NCI-H2081 treated with DMSO at 0.1 percent for 48 hours (cell line): ENCODE data around the gene PIP.
"Not testable (repeated sequence)": the region's sequence is repeated elsewhere in the genome, so short reads cannot be mapped to it uniquely, and the experiment has no call there.

ENCODE experiments used
- DNase-seq: peaks from one replicate; lab custom pipeline; 2025; lab: John Stamatoyannopoulos, UW

PIP gene

GRCh38 chr7:143177374-143178119, 45.7 kb downstream of the PIP start:
- no peak for DNase-seq

GRCh38 chr7:143180771-143181170, 48.9 kb downstream of the PIP start:
- DNase-seq: not testable (repeated sequence)

GRCh38 chr7:143181349-143181748, 49.5 kb downstream of the PIP start:
- no peak for DNase-seq

- DNase-seq: no peak
Measured at GRCh38 chr7:143183024-143183423, 51.1 kb downstream of the PIP start, which contains the start of gene TAS2R39. Gene TAS2R39 (plus strand): TSS chr7:143183419. CDS start chr7:143183419, 0 bp downstream.

DNA sequence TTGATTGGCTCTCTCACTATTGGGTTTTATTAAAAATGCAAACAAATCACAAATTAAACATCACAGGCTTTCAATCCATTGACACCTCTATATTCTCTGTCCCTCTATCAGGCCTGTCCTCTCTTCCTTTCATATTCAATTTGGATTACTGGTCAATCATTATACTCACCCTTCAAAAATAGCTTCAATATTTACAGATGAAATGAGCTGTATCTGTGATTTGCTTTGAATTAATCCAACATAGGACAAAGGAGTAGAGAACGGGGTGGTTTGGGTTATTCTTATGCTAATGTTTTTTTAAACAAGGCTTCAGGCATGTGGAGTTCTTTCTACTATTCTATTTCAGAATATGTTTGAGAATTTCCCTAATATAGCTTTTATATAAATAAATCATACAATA, 53.7 kb downstream of the PIP start:
- no peak for DNase-seq

- DNase-seq: no peak
Measured at GRCh38 chr7:143188994-143189393, 57.1 kb downstream of the PIP start.
